GM12892 (cell line): Measurements from ENCODE around the gene NCCRP1.

ENCODE experiments used
- POLR2A ChIP-seq: IDR thresholded peaks from 2 replicates; pipeline ENCODE4 v1.6.1; 2011; ENCODE audit warnings: low read depth, low read length, control low read depth
- POLR2AphosphoS5 ChIP-seq: IDR thresholded peaks from 2 replicates; pipeline ENCODE4 v1.6.1; 2011; ENCODE audit warnings: low read depth, low read length, control low read depth

GRCh38 chr19:39236527-39236926 is 39.8 kb downstream of the NCCRP1 start:
- TF ChIP-seq POLR2AphosphoS5 = no peak
- TF ChIP-seq POLR2A = no peak
